ENCODE measurements around the gene CLTC. TPM values are rescaled to one million over a fixed set of nuclear protein-coding genes. Genes with fewer than 3 reads are reported as not detected.

Gene CLTC
- total RNA-seq, 2 donors from 2014 or later = 342 to 393 TPM

DNA sequence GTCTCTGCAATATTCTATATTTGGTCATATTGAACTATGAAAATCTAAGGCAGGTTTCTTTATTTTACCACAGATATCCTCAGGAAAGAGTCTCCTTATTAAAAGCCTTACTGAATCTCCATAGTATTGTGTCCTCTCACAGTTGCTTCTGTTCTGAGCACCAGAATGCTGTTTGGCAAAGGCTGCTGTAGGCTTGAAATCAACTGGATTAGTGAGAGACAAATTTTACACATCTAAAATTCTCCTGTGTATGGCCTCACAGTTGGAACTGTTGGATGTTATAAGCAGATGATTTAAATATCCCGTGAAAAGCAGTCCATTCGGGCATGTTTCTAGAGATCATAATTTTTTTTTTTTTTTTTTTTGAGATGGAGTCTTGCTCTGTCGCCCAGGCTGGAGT, 9.5 kb downstream of the CLTC start:
- TF ChIP-seq, protein P1, sequence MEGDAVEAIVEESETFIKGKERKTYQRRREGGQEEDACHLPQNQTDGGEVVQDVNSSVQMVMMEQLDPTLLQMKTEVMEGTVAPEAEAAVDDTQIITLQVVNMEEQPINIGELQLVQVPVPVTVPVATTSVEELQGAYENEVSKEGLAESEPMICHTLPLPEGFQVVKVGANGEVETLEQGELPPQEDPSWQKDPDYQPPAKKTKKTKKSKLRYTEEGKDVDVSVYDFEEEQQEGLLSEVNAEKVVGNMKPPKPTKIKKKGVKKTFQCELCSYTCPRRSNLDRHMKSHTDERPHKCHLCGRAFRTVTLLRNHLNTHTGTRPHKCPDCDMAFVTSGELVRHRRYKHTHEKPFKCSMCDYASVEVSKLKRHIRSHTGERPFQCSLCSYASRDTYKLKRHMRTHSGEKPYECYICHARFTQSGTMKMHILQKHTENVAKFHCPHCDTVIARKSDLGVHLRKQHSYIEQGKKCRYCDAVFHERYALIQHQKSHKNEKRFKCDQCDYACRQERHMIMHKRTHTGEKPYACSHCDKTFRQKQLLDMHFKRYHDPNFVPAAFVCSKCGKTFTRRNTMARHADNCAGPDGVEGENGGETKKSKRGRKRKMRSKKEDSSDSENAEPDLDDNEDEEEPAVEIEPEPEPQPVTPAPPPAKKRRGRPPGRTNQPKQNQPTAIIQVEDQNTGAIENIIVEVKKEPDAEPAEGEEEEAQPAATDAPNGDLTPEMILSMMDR (conservative IDR thresholded peaks at IDR 0.05) = no peak

DNA sequence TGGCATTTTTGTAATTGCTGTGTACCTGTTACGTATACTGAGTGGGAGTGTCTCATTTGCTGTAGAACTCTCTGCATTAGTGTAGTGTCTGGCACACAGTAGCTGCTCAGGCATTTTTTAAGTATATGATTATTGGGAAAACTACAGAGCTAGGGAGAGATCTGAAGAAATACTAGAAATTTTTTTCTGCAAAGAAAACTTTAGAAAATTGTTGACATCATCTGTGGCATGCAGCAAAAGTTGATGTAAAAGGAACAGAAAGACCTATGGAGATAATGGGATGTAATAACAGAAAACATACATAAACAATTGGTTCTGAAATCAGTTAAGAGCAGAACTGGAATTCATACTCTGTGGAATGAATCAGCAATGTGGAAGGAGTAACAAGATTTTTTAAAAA, 11.6 kb downstream of the CLTC start:
- H3K27ac ChIP-seq (ENCODE audit: low read depth, low read length) = no peak overlapping the region
- no peaks in the 10 kb centered on the region for H3K27me3 ChIP-seq (ENCODE audit: control insufficient read depth, insufficient read depth, low read length, poor library complexity, severe bottlenecking)
- H3K4me1 Mint-ChIP-seq = peaks cover 33% of the 10 kb centered on the region
- H3K4me3 Mint-ChIP-seq = no peak overlapping the region
- no peaks in the 10 kb centered on the region for H3K27me3 Mint-ChIP-seq (ENCODE audit: insufficient read depth)
- TF ChIP-seq, protein P1 (conservative IDR thresholded peaks at IDR 0.05) = no peak
- peaks cover 40% of the 10 kb centered on the region for H3K36me3 Mint-ChIP-seq (ENCODE audit: low read depth)
- H3K4me3 ChIP-seq (ENCODE audit: low read length) = no peak overlapping the region
- DNase-seq = no peak
- H3K36me3 ChIP-seq (ENCODE audit: control insufficient read depth, insufficient read depth, low read length) = peaks cover 60% of the 10 kb centered on the region
- WGBS, 2 experiments (ENCODE audit: insufficient coverage in 1 of 2, insufficient read length in 1 of 2) = 96 to 100% methylated on average over 1 of the region's 1 CpG
- no peaks in the 10 kb centered on the region for H3K4me1 ChIP-seq (ENCODE audit: control insufficient read depth, insufficient read depth, low read length)
- H3K27ac Mint-ChIP-seq = no peak overlapping the region
- H3K9me3 Mint-ChIP-seq = no peaks in the 10 kb centered on the region
- H3K9me3 ChIP-seq (ENCODE audit: control insufficient read depth, low read length) = peaks cover 24% of the 10 kb centered on the region
- no peak overlapping the region for H3K9ac ChIP-seq (ENCODE audit: extremely low read depth, low read length, poor library complexity, severe bottlenecking)

More for the DNA sequence above, 9.5 kb downstream of the CLTC start:
- Mint-ChIP-seq H3K27ac (no peak overlapping the region), H3K4me3 (no peak overlapping the region), H3K4me1 (peaks cover 24% of the 10 kb centered on the region), H3K9me3 (no peaks in the 10 kb centered on the region), H3K27me3 (ENCODE audit: insufficient read depth) (no peaks in the 10 kb centered on the region), H3K36me3 (ENCODE audit: low read depth) (peaks cover 37% of the 10 kb centered on the region)
- Histone ChIP-seq H3K9ac (ENCODE audit: extremely low read depth, low read length, poor library complexity, severe bottlenecking) (no peak overlapping the region), H3K36me3 (ENCODE audit: control insufficient read depth, insufficient read depth, low read length) (peaks cover 59% of the 10 kb centered on the region), H3K4me3 (ENCODE audit: low read length) (no peak overlapping the region), H3K27me3 (ENCODE audit: control insufficient read depth, insufficient read depth, low read length, poor library complexity, severe bottlenecking) (no peaks in the 10 kb centered on the region), H3K27ac (ENCODE audit: low read depth, low read length) (no peak overlapping the region), H3K4me1 (ENCODE audit: control insufficient read depth, insufficient read depth, low read length) (no peaks in the 10 kb centered on the region), H3K9me3 (ENCODE audit: control insufficient read depth, low read length) (peaks cover 24% of the 10 kb centered on the region)
- DNase-seq = no peak
- 95% methylated on average over 3 of the region's 3 CpGs; no CpG with 5 or more reads in 1 of the 2 experiments for WGBS, 2 experiments (ENCODE audit: insufficient coverage in 1 of 2, insufficient read length in 1 of 2)

DNA sequence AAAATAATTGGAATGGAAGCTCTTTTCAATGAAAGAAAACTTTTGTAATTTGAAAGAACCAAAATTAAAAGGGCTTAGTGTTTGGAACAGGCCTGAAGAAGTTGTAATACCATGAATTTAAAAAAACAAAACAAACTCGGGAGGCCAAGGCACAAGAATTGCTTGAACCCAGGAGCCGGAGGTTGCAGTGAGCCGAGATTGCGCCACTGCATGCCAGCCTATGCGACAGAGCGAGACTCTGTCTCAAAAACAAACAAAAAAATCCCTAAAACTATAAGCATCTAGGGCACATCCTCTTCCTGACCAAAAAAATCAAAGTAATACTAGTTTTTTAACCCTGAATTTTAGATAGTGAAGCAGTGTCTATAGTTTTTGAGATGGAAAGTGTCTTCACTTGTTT, 12.7 kb downstream of the CLTC start:
- H3K4me3 ChIP-seq (ENCODE audit: low read length) = no peak overlapping the region
- no peak overlapping the region for H3K9ac ChIP-seq (ENCODE audit: extremely low read depth, low read length, poor library complexity, severe bottlenecking)
- no peaks in the 10 kb centered on the region for H3K4me1 ChIP-seq (ENCODE audit: control insufficient read depth, insufficient read depth, low read length)
- Mint-ChIP-seq H3K4me3 (no peak overlapping the region), H3K36me3 (ENCODE audit: low read depth) (peaks cover 40% of the 10 kb centered on the region), H3K27me3 (ENCODE audit: insufficient read depth) (no peaks in the 10 kb centered on the region), H3K9me3 (no peaks in the 10 kb centered on the region), H3K27ac (peak overlapping the region; percentile 64), H3K4me1 (peaks cover 28% of the 10 kb centered on the region)
- H3K27ac ChIP-seq (ENCODE audit: low read depth, low read length) = no peak overlapping the region
- peaks cover 57% of the 10 kb centered on the region for H3K36me3 ChIP-seq (ENCODE audit: control insufficient read depth, insufficient read depth, low read length)
- WGBS, 2 experiments (ENCODE audit: insufficient coverage in 1 of 2, insufficient read length in 1 of 2) = 97% methylated on average over 5 to 6 of the region's 6 CpGs
- TF ChIP-seq, protein P1 (conservative IDR thresholded peaks at IDR 0.05) = no peak
- no peaks in the 10 kb centered on the region for H3K27me3 ChIP-seq (ENCODE audit: control insufficient read depth, insufficient read depth, low read length, poor library complexity, severe bottlenecking)
- no peak for DNase-seq
- H3K9me3 ChIP-seq (ENCODE audit: control insufficient read depth, low read length) = peaks cover 24% of the 10 kb centered on the region
